Effector memory CD4-positive, alpha-beta T cell (primary cell): ENCODE data around the gene PLAAT4.
"Not testable (repeated sequence)": the region's sequence is repeated elsewhere in the genome, so short reads cannot be mapped to it uniquely, and the experiment has no call there.

Experiments used
- DNase-seq, 3 donors: peaks; one replicate each; pipeline ENCODE4 v3.0.0-alpha.2; 2020
- H3K27ac ChIP-seq: 2 replicates; pipeline ENCODE4 v1.7.0; 2013; ENCODE audit warnings: mild to moderate bottlenecking, low read length, moderate library complexity; ENCODE audit not compliant: insufficient read depth, poor library complexity, severe bottlenecking
- H3K27me3 ChIP-seq: replicated peaks from 2 replicates; pipeline ENCODE4 v1.7.0; 2013; ENCODE audit warnings: mild to moderate bottlenecking, low read length; ENCODE audit not compliant: insufficient read depth, control insufficient read depth, poor library complexity, severe bottlenecking
- H3K36me3 ChIP-seq: 2 replicates; pipeline ENCODE4 v1.7.0; 2013; ENCODE audit warnings: mild to moderate bottlenecking, low read length, moderate library complexity; ENCODE audit not compliant: control insufficient read depth, insufficient read depth
- H3K4me1 ChIP-seq: 2 replicates; pipeline ENCODE4 v1.7.0; 2013; ENCODE audit warnings: low read length, mild to moderate bottlenecking; ENCODE audit not compliant: control insufficient read depth, insufficient read depth, poor library complexity, severe bottlenecking
- H3K4me3 ChIP-seq: 2 replicates; pipeline ENCODE4 v1.7.0; 2013; ENCODE audit warnings: low read length, low read depth, mild to moderate bottlenecking; ENCODE audit not compliant: insufficient read depth, poor library complexity, severe bottlenecking
- H3K9me3 ChIP-seq: 2 replicates; pipeline ENCODE4 v1.7.0; 2013; ENCODE audit warnings: mild to moderate bottlenecking, low read length, moderate library complexity; ENCODE audit not compliant: control insufficient read depth

PLAAT4 gene

GRCh38 chr11:63567044-63567840 is 30.6 kb downstream of the PLAAT4 start:
- peaks cover 12% of the 10 kb centered on the region for H3K4me1 ChIP-seq
- H3K27me3 ChIP-seq, result no peaks in the 10 kb centered on the region
- DNase-seq, result peak; percentile 73 to 78 (median 74)
- H3K27ac ChIP-seq, result peak overlapping the region; percentile 90
- no peaks in the 10 kb centered on the region for H3K36me3 ChIP-seq
- no peaks in the 10 kb centered on the region for H3K9me3 ChIP-seq
- H3K4me3 ChIP-seq, result no peak overlapping the region

- Histone ChIP-seq H3K36me3 (no peaks in the 10 kb centered on the region), H3K4me1 (peaks cover 11% of the 10 kb centered on the region), H3K4me3 (no peak overlapping the region), H3K27me3 (no peaks in the 10 kb centered on the region), H3K27ac (no peak overlapping the region), H3K9me3 (no peaks in the 10 kb centered on the region)
- no peak for DNase-seq
Measured at GRCh38 chr11:63569570-63569969, 33.0 kb downstream of the PLAAT4 start.

- Histone ChIP-seq H3K4me1 (peaks cover 9% of the 10 kb centered on the region), H3K4me3 (no peak overlapping the region), H3K36me3 (no peaks in the 10 kb centered on the region), H3K27ac (no peak overlapping the region), H3K27me3 (no peaks in the 10 kb centered on the region), H3K9me3 (no peaks in the 10 kb centered on the region)
- DNase-seq, result no peak
Measured at GRCh38 chr11:63572026-63572688, 35.5 kb downstream of the PLAAT4 start.

- peak overlapping the region; percentile 35 for H3K4me3 ChIP-seq
- no peaks in the 10 kb centered on the region for H3K9me3 ChIP-seq
- H3K27me3 ChIP-seq, result no peaks in the 10 kb centered on the region
- peaks cover 5% of the 10 kb centered on the region for H3K4me1 ChIP-seq
- DNase-seq, result no peak
- peak overlapping the region; percentile 3 for H3K27ac ChIP-seq
- no peaks in the 10 kb centered on the region for H3K36me3 ChIP-seq
Measured at GRCh38 chr11:63573881-63574855, 37.6 kb downstream of the PLAAT4 start.

- Histone ChIP-seq H3K4me1 (peaks cover 5% of the 10 kb centered on the region), H3K9me3 (no peaks in the 10 kb centered on the region), H3K27me3 (no peaks in the 10 kb centered on the region), H3K4me3 (peak overlapping the region; percentile 35), H3K27ac (peak overlapping the region; percentile 3), H3K36me3 (no peaks in the 10 kb centered on the region)
- DNase-seq, result no peak
Measured at GRCh38 chr11:63574856-63575602, 38.4 kb downstream of the PLAAT4 start.

- DNase-seq, H3K9me3 ChIP-seq, H3K36me3 ChIP-seq, H3K4me1 ChIP-seq, H3K27ac ChIP-seq, H3K27me3 ChIP-seq, H3K4me3 ChIP-seq: not testable (repeated sequence)
Measured at GRCh38 chr11:63578882-63579281, 42.3 kb downstream of the PLAAT4 start.

GRCh38 chr11:63581224-63581623 is 44.6 kb downstream of the PLAAT4 start:
- not testable (repeated sequence) for H3K27ac ChIP-seq, H3K36me3 ChIP-seq, DNase-seq, H3K9me3 ChIP-seq, H3K4me3 ChIP-seq, H3K4me1 ChIP-seq, H3K27me3 ChIP-seq

GRCh38 chr11:63583357-63583677 is 46.7 kb downstream of the PLAAT4 start:
- no peaks in the 10 kb centered on the region for H3K9me3 ChIP-seq
- DNase-seq, result no peak
- H3K4me1 ChIP-seq, result no peaks in the 10 kb centered on the region
- no peak overlapping the region for H3K27ac ChIP-seq
- no peaks in the 10 kb centered on the region for H3K27me3 ChIP-seq
- H3K36me3 ChIP-seq, result no peaks in the 10 kb centered on the region
- no peak overlapping the region for H3K4me3 ChIP-seq

GRCh38 chr11:63586451-63587166 is 50.0 kb downstream of the PLAAT4 start:
- DNase-seq, result no peak
- Histone ChIP-seq H3K4me1 (no peaks in the 10 kb centered on the region), H3K36me3 (no peaks in the 10 kb centered on the region)

More at GRCh38 chr11:63586451-63587166, 50.0 kb downstream of the PLAAT4 start:
- no peaks in the 10 kb centered on the region for H3K27me3 ChIP-seq
- H3K9me3 ChIP-seq, result no peaks in the 10 kb centered on the region
- no peak overlapping the region for H3K4me3 ChIP-seq
- no peak overlapping the region for H3K27ac ChIP-seq
